ENCODE data around the gene HTRA3.

DNA sequence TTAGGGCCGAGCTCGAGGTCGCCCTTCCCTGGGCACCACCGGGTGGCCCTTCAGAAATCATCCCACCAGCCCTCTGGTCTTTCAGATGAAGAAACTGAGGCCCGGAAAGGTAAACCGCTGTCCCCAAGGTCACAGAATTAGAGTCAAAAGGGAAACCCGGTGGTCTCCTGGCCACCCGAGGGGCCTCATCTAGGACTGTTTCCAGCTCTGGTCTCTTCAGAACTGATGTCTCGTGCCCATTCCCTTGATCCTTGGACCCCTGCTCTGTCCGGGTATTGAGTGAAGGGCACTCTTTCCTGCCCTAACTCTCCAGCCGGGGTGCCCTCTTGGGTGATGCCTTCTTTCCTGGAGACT lies 841 bp downstream of the HTRA3 start:
- TF ChIP-seq, protein P1, sequence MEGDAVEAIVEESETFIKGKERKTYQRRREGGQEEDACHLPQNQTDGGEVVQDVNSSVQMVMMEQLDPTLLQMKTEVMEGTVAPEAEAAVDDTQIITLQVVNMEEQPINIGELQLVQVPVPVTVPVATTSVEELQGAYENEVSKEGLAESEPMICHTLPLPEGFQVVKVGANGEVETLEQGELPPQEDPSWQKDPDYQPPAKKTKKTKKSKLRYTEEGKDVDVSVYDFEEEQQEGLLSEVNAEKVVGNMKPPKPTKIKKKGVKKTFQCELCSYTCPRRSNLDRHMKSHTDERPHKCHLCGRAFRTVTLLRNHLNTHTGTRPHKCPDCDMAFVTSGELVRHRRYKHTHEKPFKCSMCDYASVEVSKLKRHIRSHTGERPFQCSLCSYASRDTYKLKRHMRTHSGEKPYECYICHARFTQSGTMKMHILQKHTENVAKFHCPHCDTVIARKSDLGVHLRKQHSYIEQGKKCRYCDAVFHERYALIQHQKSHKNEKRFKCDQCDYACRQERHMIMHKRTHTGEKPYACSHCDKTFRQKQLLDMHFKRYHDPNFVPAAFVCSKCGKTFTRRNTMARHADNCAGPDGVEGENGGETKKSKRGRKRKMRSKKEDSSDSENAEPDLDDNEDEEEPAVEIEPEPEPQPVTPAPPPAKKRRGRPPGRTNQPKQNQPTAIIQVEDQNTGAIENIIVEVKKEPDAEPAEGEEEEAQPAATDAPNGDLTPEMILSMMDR (IDR thresholded peaks at IDR 0.05): no peak
- TF ChIP-seq EP300 (IDR thresholded peaks at IDR 0.05) (no peak), POLR2AphosphoS5 (IDR thresholded peaks at IDR 0.05) (no peak), POLR2A (IDR thresholded peaks at IDR 0.05) (no peak)

Measured in suprapubic skin (tissue), 4 donors.